Hepatocyte (in vitro differentiated cells): ENCODE data around the gene UXS1. TPM values are rescaled to one million over a fixed set of nuclear protein-coding genes. Genes with fewer than 3 reads are reported as not detected.

Experiments
- DNase-seq: peaks from one replicate; pipeline ENCODE4 v3.0.0-alpha.2; 2016; ENCODE audit warnings: low spot score
- H2AFZ ChIP-seq: fragments of 200-600 bp; sonication (generic); 2 replicates; pipeline ENCODE4 v1.6.0; 2016; ENCODE audit warnings: antibody characterized with exemption, mild to moderate bottlenecking
- H3K27ac ChIP-seq: fragments of 200-600 bp; sonication (generic); 2 replicates; pipeline ENCODE4 v1.5.1; 2016; ENCODE audit warnings: mild to moderate bottlenecking
- H3K27me3 ChIP-seq: fragments of 200-600 bp; sonication (generic); 2 replicates; pipeline ENCODE4 v1.6.1; 2016
- H3K36me3 ChIP-seq: fragments of 200-600 bp; sonication (generic); replicated peaks from 2 replicates; pipeline ENCODE4 v1.5.1; 2016; ENCODE audit warnings: low read depth; ENCODE audit not compliant: insufficient read depth
- H3K4me1 ChIP-seq: fragments of 200-600 bp; sonication (generic); 2 replicates; pipeline ENCODE4 v1.5.1; 2016; ENCODE audit warnings: mild to moderate bottlenecking, moderate library complexity; ENCODE audit not compliant: insufficient read depth
- H3K4me2 ChIP-seq: fragments of 200-600 bp; sonication (generic); 2 replicates; pipeline ENCODE4 v1.6.0; 2016
- H3K4me3 ChIP-seq: fragments of 200-600 bp; sonication (generic); 2 replicates; pipeline ENCODE4 v1.5.1; 2016; ENCODE audit warnings: mild to moderate bottlenecking
- H3K79me2 ChIP-seq: fragments of 200-600 bp; sonication (generic); 2 replicates; pipeline ENCODE4 v1.6.0; 2017; ENCODE audit warnings: mild to moderate bottlenecking
- H3K9me2 ChIP-seq: fragments of 200-600 bp; sonication (generic); replicated peaks from 2 replicates; pipeline ENCODE4 v1.6.0; 2017; ENCODE audit warnings: mild to moderate bottlenecking; ENCODE audit not compliant: insufficient read depth
- H3K9me3 ChIP-seq: fragments of 200-600 bp; sonication (generic); 2 replicates; pipeline ENCODE4 v1.5.1; 2016; ENCODE audit warnings: low read depth, mild to moderate bottlenecking
- H4K20me1 ChIP-seq: fragments of 200-600 bp; sonication (generic); 2 replicates; pipeline ENCODE4 v1.6.0; 2016; ENCODE audit warnings: mild to moderate bottlenecking; ENCODE audit not compliant: insufficient read depth, poor library complexity, severe bottlenecking
- EZH2 ChIP-seq: fragments of 200-600 bp; sonication (generic); IDR thresholded peaks from 2 replicates; pipeline ENCODE4 v1.6.1; 2016; ENCODE audit warnings: antibody characterized with exemption, mild to moderate bottlenecking, borderline replicate concordance
- EZH2phosphoT487 ChIP-seq: fragments of 200-600 bp; sonication (generic); IDR thresholded peaks from one replicate; pipeline ENCODE4 v1.6.1; 2018; ENCODE audit warnings: antibody characterized with exemption, mild to moderate bottlenecking, low read depth, moderate library complexity; ENCODE audit not compliant: unreplicated experiment, severe bottlenecking
- WGBS: methylation state at CpG from one replicate; pipeline ENCODE4 v1.1.6; 2016; ENCODE audit warnings: low lambda C conversion rate; ENCODE audit errors: missing lambda C conversion rate; 5-methylcytosine and 5-hydroxymethylcytosine counted together
- polyA plus RNA-seq: library from polyadenylated mRNA; unstranded; fragments of >200 nt; fragmentation: Nextera tagmentation; extraction: Ambion mirVana; gene quantifications from 2 replicates; pipeline ENCODE4 v1.2.1, GENCODE V29; 2016
- total RNA-seq: library from RNA; depleted of rRNA; stranded (reverse); fragments of >200 nt; gene quantifications from 2 replicates; pipeline ENCODE4 v1.2.3, GENCODE V29; 2014
- TF ChIP-seq, protein P1 (sequence below): fragments of 200-600 bp; sonication (generic); IDR thresholded peaks from 2 replicates; pipeline ENCODE4 v1.5.1; 2016; ENCODE audit warnings: antibody characterized with exemption, mild to moderate bottlenecking; ENCODE audit not compliant: poor library complexity

The UXS1 gene
- total and polyA plus RNA-seq, 2 experiments from 2014 or later = 46.5 to 83.2 TPM

DNA sequence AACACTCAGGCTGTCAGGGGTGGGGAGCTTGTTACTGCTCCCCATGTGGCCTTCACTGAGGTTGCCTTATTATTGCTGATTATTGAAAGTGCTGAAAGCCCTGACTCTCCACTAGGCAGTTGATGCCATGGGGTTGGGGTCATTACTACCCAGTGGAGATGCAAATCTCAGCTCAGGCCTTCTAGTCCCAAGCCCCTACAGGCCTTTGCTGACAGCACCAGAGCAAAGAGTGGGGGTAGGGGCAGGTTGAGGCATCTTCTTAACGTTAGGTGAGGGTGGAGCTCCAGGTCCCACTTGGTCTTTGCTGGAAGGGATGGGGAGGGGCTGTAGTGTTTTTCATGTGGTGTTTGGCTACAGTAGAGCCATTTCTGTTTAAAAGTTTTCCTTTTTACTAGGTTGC, 104.5 kb downstream of the UXS1 start:
- WGBS = 63% methylated on average over 1 of the region's 1 CpG
- Histone ChIP-seq H3K4me2 (no peak overlapping the region), H3K9me2 (no peaks in the 10 kb centered on the region), H3K27ac (no peak overlapping the region), H3K4me3 (no peak overlapping the region), H3K79me2 (no peaks in the 10 kb centered on the region), H3K27me3 (no peaks in the 10 kb centered on the region), H3K4me1 (no peaks in the 10 kb centered on the region), H3K9me3 (no peaks in the 10 kb centered on the region), H3K36me3 (no peaks in the 10 kb centered on the region), H4K20me1 (no peaks in the 10 kb centered on the region), H2AFZ (no peak overlapping the region)
- TF ChIP-seq EZH2 = no peak
- TF ChIP-seq EZH2phosphoT487 = no peak
- TF ChIP-seq, protein P1, sequence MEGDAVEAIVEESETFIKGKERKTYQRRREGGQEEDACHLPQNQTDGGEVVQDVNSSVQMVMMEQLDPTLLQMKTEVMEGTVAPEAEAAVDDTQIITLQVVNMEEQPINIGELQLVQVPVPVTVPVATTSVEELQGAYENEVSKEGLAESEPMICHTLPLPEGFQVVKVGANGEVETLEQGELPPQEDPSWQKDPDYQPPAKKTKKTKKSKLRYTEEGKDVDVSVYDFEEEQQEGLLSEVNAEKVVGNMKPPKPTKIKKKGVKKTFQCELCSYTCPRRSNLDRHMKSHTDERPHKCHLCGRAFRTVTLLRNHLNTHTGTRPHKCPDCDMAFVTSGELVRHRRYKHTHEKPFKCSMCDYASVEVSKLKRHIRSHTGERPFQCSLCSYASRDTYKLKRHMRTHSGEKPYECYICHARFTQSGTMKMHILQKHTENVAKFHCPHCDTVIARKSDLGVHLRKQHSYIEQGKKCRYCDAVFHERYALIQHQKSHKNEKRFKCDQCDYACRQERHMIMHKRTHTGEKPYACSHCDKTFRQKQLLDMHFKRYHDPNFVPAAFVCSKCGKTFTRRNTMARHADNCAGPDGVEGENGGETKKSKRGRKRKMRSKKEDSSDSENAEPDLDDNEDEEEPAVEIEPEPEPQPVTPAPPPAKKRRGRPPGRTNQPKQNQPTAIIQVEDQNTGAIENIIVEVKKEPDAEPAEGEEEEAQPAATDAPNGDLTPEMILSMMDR = no peak
- no peak for DNase-seq

- H3K9me2 ChIP-seq = no peaks in the 10 kb centered on the region
- H2AFZ ChIP-seq = no peak overlapping the region
- 41% methylated on average over 9 of the region's 9 CpGs for WGBS
- no peak overlapping the region for H3K4me3 ChIP-seq
- no peaks in the 10 kb centered on the region for H3K27me3 ChIP-seq
- no peaks in the 10 kb centered on the region for H3K9me3 ChIP-seq
- H4K20me1 ChIP-seq = no peaks in the 10 kb centered on the region
- no peak overlapping the region for H3K4me2 ChIP-seq
- TF ChIP-seq EZH2 = no peak
- no peak for TF ChIP-seq EZH2phosphoT487
- TF ChIP-seq, protein P1 = peak; percentile 48
- H3K4me1 ChIP-seq = no peaks in the 10 kb centered on the region
- peak overlapping the region; percentile 18 for H3K27ac ChIP-seq
- peak; percentile 64 for DNase-seq
- H3K36me3 ChIP-seq = no peaks in the 10 kb centered on the region
- no peaks in the 10 kb centered on the region for H3K79me2 ChIP-seq
Observed at GRCh38 chr2:106085181-106085940, 108.7 kb downstream of the UXS1 start.

GRCh38 chr2:106080959-106081358, 113.1 kb downstream of the UXS1 start:
- no peaks in the 10 kb centered on the region for H3K27me3 ChIP-seq
- whole genome bisulfite sequencing = 70% methylated on average over 6 of the region's 6 CpGs
- no peaks in the 10 kb centered on the region for H3K36me3 ChIP-seq
- H3K4me2 ChIP-seq = no peak overlapping the region
- H2AFZ ChIP-seq = no peak overlapping the region
- H4K20me1 ChIP-seq = no peaks in the 10 kb centered on the region
- H3K27ac ChIP-seq = no peak overlapping the region
- TF ChIP-seq, protein P1 = no peak
- no peak for TF ChIP-seq EZH2phosphoT487
- TF ChIP-seq EZH2 = no peak
- no peaks in the 10 kb centered on the region for H3K4me1 ChIP-seq
- no peaks in the 10 kb centered on the region for H3K9me3 ChIP-seq
- H3K4me3 ChIP-seq = no peak overlapping the region
- no peaks in the 10 kb centered on the region for H3K9me2 ChIP-seq
- DNase-seq = no peak
- no peaks in the 10 kb centered on the region for H3K79me2 ChIP-seq
